ENCODE data around the gene GNA14.
"Not testable (repeated sequence)": the region's sequence is repeated elsewhere in the genome, so short reads cannot be mapped to it uniquely, and the experiment has no call there.

Gene GNA14

DNA sequence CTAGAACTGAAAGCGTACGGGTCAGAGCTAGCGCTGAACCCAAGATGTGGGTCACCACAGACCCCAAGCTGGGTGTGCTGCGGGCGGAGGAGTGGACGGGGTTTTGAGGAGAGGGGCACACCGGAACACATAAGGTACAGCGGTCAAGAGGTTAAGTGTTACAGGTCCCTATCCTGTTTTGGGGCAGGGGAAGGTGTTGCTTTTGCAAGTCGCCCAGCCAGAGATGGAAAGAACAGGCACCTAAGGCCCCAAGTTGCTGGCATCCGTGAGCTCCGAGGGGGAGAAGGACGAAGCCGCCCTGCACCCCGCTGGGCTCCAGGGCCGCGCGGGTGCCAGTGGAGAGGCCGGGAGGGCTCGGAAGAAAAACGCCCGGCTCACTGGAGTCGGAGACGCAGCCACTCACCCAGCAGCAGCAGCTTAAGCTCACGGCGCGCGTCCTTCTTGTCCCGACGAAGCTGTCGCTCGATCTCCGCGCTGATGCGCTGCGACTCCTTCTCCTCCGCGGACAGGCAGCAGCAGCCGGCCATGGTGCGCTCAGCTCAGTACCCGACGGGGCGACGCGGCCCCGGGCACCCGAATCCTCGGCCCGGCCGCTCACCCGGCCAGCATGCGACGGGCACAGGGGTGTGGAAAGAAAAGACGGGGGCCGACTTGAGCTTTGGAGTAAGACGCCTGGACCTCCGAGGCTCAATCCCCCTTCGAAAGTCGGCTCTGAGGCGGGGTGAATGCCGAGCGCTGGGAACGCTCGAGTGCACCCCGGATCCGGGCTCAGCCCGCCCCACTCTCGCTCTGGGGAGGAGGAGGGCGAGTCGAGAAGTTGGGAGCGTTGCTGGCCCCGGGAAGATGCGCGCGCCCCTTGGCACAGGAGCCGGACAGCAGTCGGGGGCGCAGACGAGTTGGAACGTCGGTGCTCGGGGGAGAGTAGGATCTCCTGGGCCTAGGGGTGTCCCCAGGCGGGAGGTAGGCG, 572 bp downstream of the GNA14 start:
- TF ChIP-seq, protein P1, sequence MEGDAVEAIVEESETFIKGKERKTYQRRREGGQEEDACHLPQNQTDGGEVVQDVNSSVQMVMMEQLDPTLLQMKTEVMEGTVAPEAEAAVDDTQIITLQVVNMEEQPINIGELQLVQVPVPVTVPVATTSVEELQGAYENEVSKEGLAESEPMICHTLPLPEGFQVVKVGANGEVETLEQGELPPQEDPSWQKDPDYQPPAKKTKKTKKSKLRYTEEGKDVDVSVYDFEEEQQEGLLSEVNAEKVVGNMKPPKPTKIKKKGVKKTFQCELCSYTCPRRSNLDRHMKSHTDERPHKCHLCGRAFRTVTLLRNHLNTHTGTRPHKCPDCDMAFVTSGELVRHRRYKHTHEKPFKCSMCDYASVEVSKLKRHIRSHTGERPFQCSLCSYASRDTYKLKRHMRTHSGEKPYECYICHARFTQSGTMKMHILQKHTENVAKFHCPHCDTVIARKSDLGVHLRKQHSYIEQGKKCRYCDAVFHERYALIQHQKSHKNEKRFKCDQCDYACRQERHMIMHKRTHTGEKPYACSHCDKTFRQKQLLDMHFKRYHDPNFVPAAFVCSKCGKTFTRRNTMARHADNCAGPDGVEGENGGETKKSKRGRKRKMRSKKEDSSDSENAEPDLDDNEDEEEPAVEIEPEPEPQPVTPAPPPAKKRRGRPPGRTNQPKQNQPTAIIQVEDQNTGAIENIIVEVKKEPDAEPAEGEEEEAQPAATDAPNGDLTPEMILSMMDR (IDR thresholded peaks at IDR 0.05; ENCODE audit: insufficient read depth, low read length, missing control alignments) = no peak
- no peak for DNase-seq (ENCODE audit: low read depth, low spot score)
- CTCF ChIA-PET = interaction anchor here (0.8 to 2.7 kb wide), 8 partner anchors 10 to 387 kb away, joined by 3 to 12 read pairs (median 4); no protein-coding TSS in a partner anchor
- H3K4me3 ChIP-seq (ENCODE audit: low read depth, low read length) = peak overlapping the region; percentile 40
- POLR2A ChIA-PET = no interaction called here

DNA sequence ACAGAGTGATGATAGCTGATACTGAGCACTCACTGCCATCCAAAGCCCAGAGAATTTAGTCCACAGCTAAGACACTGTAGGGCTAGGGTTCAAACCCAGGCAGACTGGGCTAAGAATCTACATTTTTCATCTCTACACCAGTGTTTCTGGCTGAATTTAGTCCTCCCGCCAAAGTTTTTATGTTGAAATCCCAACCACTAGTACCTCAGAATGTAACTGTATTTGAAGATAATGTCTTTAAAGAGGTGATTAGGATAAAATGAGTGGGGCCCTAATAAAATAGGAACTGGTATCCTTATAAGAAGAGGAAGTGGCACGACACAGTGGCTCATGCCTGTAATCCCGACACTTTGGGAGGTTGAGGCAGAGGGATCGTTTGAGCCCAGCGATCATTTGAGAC, 4.3 kb downstream of the GNA14 start:
- CTCF ChIA-PET = interaction anchor here (1.1 kb wide), 1 partner anchor 107 kb away, joined by 3 read pairs; no protein-coding TSS in a partner anchor
- TF ChIP-seq, protein P1 (IDR thresholded peaks at IDR 0.05; ENCODE audit: insufficient read depth, low read length, missing control alignments) = no peak
- POLR2A ChIA-PET = no interaction called here
- no peak for DNase-seq (ENCODE audit: low read depth, low spot score)
- H3K4me3 ChIP-seq (ENCODE audit: low read depth, low read length) = no peak overlapping the region

DNA sequence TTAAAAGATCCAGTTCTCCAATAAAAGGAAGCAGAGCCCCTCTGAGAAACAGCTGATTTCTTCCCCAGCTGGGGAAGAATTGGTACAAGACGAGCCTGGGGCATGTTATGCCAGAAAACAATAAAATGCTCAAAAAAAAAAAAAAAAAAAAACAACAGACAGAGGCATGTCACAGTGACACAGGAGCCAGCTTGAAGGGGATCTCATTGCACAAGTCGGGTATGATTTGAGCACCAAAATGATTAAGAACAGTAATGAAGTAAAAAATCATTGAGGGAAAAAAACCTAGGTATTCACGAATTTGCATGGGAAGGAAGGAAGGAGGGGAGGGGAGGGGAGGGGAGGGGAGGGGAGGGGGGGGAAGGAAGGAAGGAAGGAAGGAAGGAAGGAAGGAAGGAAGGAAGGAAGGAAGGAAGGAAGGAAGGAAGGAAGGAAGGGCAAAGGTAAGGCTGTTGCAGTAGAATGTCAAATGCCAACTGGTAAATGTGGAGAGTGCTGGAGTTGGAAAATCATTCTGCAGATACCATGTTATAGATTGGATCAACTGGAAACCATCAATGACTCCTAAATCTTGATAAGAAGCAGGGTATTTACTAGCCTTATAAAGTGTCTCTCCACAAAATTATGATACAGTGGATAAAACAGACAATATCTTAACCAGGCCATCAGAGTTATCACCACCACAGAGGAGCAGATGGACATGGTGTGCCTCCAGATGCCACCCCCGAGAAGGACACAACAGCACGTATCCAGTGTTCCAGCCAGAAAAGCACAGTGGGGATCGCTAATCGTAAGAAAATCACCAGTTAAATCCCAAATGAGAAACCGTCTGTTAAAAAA, 7.2 kb downstream of the GNA14 start:
- H3K4me3 ChIP-seq (ENCODE audit: low read depth, low read length) = no peak overlapping the region
- ChIA-PET CTCF (no interaction called here), POLR2A (no interaction called here)
- no peak for DNase-seq (ENCODE audit: low read depth, low spot score)
- TF ChIP-seq, protein P1 (IDR thresholded peaks at IDR 0.05; ENCODE audit: insufficient read depth, low read length, missing control alignments) = no peak

GRCh38 chr9:77632652-77633051, 15.5 kb downstream of the GNA14 start:
- DNase-seq (ENCODE audit: low read depth, low spot score) = no peak
- TF ChIP-seq, protein P1 (IDR thresholded peaks at IDR 0.05; ENCODE audit: insufficient read depth, low read length, missing control alignments) = no peak
- ChIA-PET POLR2A (no interaction called here), CTCF (no interaction called here)
- no peak overlapping the region for H3K4me3 ChIP-seq (ENCODE audit: low read depth, low read length)

- POLR2A ChIA-PET; CTCF ChIA-PET; H3K4me3 ChIP-seq (ENCODE audit: low read depth, low read length); DNase-seq (ENCODE audit: low read depth, low spot score): not testable (repeated sequence)
Measured at GRCh38 chr9:77628864-77629263, 19.3 kb downstream of the GNA14 start.

GRCh38 chr9:77616191-77616590, 31.9 kb downstream of the GNA14 start:
- DNase-seq (ENCODE audit: low read depth, low spot score) = no peak
- no peak overlapping the region for H3K4me3 ChIP-seq (ENCODE audit: low read depth, low read length)
- ChIA-PET CTCF (no interaction called here), POLR2A (no interaction called here)
- TF ChIP-seq, protein P1 (IDR thresholded peaks at IDR 0.05; ENCODE audit: insufficient read depth, low read length, missing control alignments) = no peak

Data from AG04449 (cell line).